Breast epithelium (tissue), 3 donors: ENCODE results near the gene PTPN14.

Source experiments
- CTCF ChIP-seq, 3 donors: fragments of 450-650 bp; IDR thresholded peaks; one replicate each; pipeline ENCODE4 v1.5.1; 2016 to 2017; ENCODE audit warnings: antibody characterized with exemption in 3 of 3, mild to moderate bottlenecking in 3 of 3, moderate library complexity in 3 of 3
- POLR2A ChIP-seq: fragments of 450-650 bp; IDR thresholded peaks from one replicate; pipeline ENCODE4 v1.6.1; 2016; ENCODE audit warnings: antibody characterized with exemption, mild to moderate bottlenecking, moderate library complexity

- TF ChIP-seq CTCF (IDR thresholded peaks at IDR 0.05) (peak in 1 of 3 donors; percentile 26), POLR2A (no peak)
Measured at GRCh38 chr1:214550013-214550856, 1.2 kb downstream of the PTPN14 start.
